Adipocyte (in vitro differentiated cells): ENCODE measurements around the gene ABCC8.

Experiments
- DNase-seq: peaks from one replicate; pipeline ENCODE4 v3.0.0-alpha.2; 2015; ENCODE audit warnings: low read depth
- H3K27me3 ChIP-seq: replicated peaks from 2 replicates; pipeline ENCODE4 v1.7.0; 2013; ENCODE audit warnings: mild to moderate bottlenecking, low read length, moderate library complexity; ENCODE audit not compliant: control insufficient read depth, insufficient read depth
- H3K36me3 ChIP-seq: 2 replicates; pipeline ENCODE4 v1.7.0; 2013; ENCODE audit warnings: low read length, mild to moderate bottlenecking, moderate library complexity; ENCODE audit not compliant: control insufficient read depth, insufficient read depth, severe bottlenecking
- H3K4me1 ChIP-seq: 2 replicates; pipeline ENCODE4 v1.7.0; 2013; ENCODE audit warnings: mild to moderate bottlenecking, low read length, moderate library complexity; ENCODE audit not compliant: control insufficient read depth, insufficient read depth
- H3K4me3 ChIP-seq: 2 replicates; pipeline ENCODE4 v1.7.0; 2013; ENCODE audit warnings: mild to moderate bottlenecking, low read length, moderate library complexity
- H3K9ac ChIP-seq: 2 replicates; pipeline ENCODE4 v1.7.0; 2013; ENCODE audit warnings: mild to moderate bottlenecking, low read length, moderate library complexity
- H3K9me3 ChIP-seq: 2 replicates; pipeline ENCODE4 v1.7.0; 2013; ENCODE audit warnings: mild to moderate bottlenecking, low read length, moderate library complexity; ENCODE audit not compliant: control insufficient read depth

The ABCC8 gene

GRCh38 chr11:17392872-17393271 is 83.8 kb downstream of the ABCC8 start:
- H3K9me3 ChIP-seq, result no peaks in the 10 kb centered on the region
- H3K36me3 ChIP-seq, result no peaks in the 10 kb centered on the region
- no peak overlapping the region for H3K9ac ChIP-seq
- H3K27me3 ChIP-seq, result peaks cover 46% of the 10 kb centered on the region
- H3K4me1 ChIP-seq, result no peaks in the 10 kb centered on the region
- no peak overlapping the region for H3K4me3 ChIP-seq
- no peak for DNase-seq

GRCh38 chr11:17391493-17392355 is 84.9 kb downstream of the ABCC8 start:
- Histone ChIP-seq H3K9ac (no peak overlapping the region), H3K4me1 (no peaks in the 10 kb centered on the region), H3K4me3 (no peak overlapping the region), H3K36me3 (no peaks in the 10 kb centered on the region), H3K27me3 (peaks cover 43% of the 10 kb centered on the region), H3K9me3 (no peaks in the 10 kb centered on the region)
- DNase-seq, result no peak

GRCh38 chr11:17389957-17390649 is 86.5 kb downstream of the ABCC8 start:
- DNase-seq, result no peak
- no peaks in the 10 kb centered on the region for H3K9me3 ChIP-seq
- H3K4me1 ChIP-seq, result no peaks in the 10 kb centered on the region
- H3K9ac ChIP-seq, result no peak overlapping the region
- H3K27me3 ChIP-seq, result peaks cover 43% of the 10 kb centered on the region
- no peak overlapping the region for H3K4me3 ChIP-seq
- no peaks in the 10 kb centered on the region for H3K36me3 ChIP-seq

GRCh38 chr11:17389211-17389956 is 87.3 kb downstream of the ABCC8 start:
- no peaks in the 10 kb centered on the region for H3K9me3 ChIP-seq
- DNase-seq, result peak; percentile 71
- H3K4me1 ChIP-seq, result no peaks in the 10 kb centered on the region
- H3K27me3 ChIP-seq, result peaks cover 37% of the 10 kb centered on the region
- no peak overlapping the region for H3K4me3 ChIP-seq
- no peaks in the 10 kb centered on the region for H3K36me3 ChIP-seq
- no peak overlapping the region for H3K9ac ChIP-seq

- H3K4me1 ChIP-seq, result no peaks in the 10 kb centered on the region
- no peak within 1 kb of the TSS for H3K9ac ChIP-seq
- no peaks in the 10 kb centered on the region for H3K36me3 ChIP-seq
- DNase-seq, result no peak
- H3K27me3 ChIP-seq, result peaks cover 35% of the 10 kb centered on the region
- H3K9me3 ChIP-seq, result no peaks in the 10 kb centered on the region
- H3K4me3 ChIP-seq, result no peak within 1 kb of the TSS
These were observed 87.9 kb downstream of the ABCC8 start, which contains the start of gene KCNJ11 for GRCh38 chr11:17388609-17389210. TSS of gene KCNJ11 (minus strand) at chr11:17388659. CDS start at chr11:17388091, 568 bp downstream.

GRCh38 chr11:17387811-17388210 is 88.8 kb downstream of the ABCC8 start:
- Histone ChIP-seq H3K9me3 (no peaks in the 10 kb centered on the region), H3K4me1 (peaks cover 1% of the 10 kb centered on the region), H3K27me3 (peaks cover 35% of the 10 kb centered on the region), H3K36me3 (no peaks in the 10 kb centered on the region), H3K4me3 (no peak overlapping the region), H3K9ac (no peak overlapping the region)
- no peak for DNase-seq

GRCh38 chr11:17387254-17387653 is 89.4 kb downstream of the ABCC8 start:
- Histone ChIP-seq H3K4me3 (no peak overlapping the region), H3K27me3 (peaks cover 35% of the 10 kb centered on the region), H3K9ac (no peak overlapping the region), H3K36me3 (no peaks in the 10 kb centered on the region), H3K9me3 (no peaks in the 10 kb centered on the region), H3K4me1 (peaks cover 7% of the 10 kb centered on the region)
- no peak for DNase-seq

- peaks cover 32% of the 10 kb centered on the region for H3K27me3 ChIP-seq
- H3K4me3 ChIP-seq, result no peak overlapping the region
- H3K9me3 ChIP-seq, result no peaks in the 10 kb centered on the region
- H3K36me3 ChIP-seq, result no peaks in the 10 kb centered on the region
- DNase-seq, result peak; percentile 57
- peaks cover 11% of the 10 kb centered on the region for H3K4me1 ChIP-seq
- H3K9ac ChIP-seq, result no peak overlapping the region
These were observed 90.1 kb downstream of the ABCC8 start for GRCh38 chr11:17386331-17387084.

- Histone ChIP-seq H3K36me3 (no peaks in the 10 kb centered on the region), H3K9ac (no peak overlapping the region), H3K4me3 (no peak overlapping the region), H3K27me3 (peaks cover 31% of the 10 kb centered on the region), H3K4me1 (peaks cover 14% of the 10 kb centered on the region), H3K9me3 (no peaks in the 10 kb centered on the region)
- no peak for DNase-seq
These were observed 90.7 kb downstream of the ABCC8 start for GRCh38 chr11:17385926-17386325.

- Histone ChIP-seq H3K4me1 (peaks cover 14% of the 10 kb centered on the region), H3K9ac (no peak overlapping the region), H3K9me3 (no peaks in the 10 kb centered on the region), H3K4me3 (no peak overlapping the region), H3K27me3 (peaks cover 26% of the 10 kb centered on the region), H3K36me3 (no peaks in the 10 kb centered on the region)
- DNase-seq, result no peak
These were observed 91.2 kb downstream of the ABCC8 start for GRCh38 chr11:17385492-17385891.
